HL-60 (cell line): ENCODE data around the gene RNF121.

Experiments used
- DNase-seq, 2 experiments: peaks; one replicate each; pipeline ENCODE4 v3.0.0-alpha.2; 2010 to 2020; ENCODE audit warnings: low read depth in 1 of 2, low spot score in 1 of 2
- H3K27ac ChIP-seq: fragments of 250-450 bp; sonication (Bioruptor Pico); replicated peaks from 2 replicates; pipeline ENCODE4 v1.5.1; 2020; ENCODE audit warnings: mild to moderate bottlenecking, moderate library complexity
- H3K27me3 ChIP-seq: fragments of 250-450 bp; sonication (Bioruptor Pico); 2 replicates; pipeline ENCODE4 v1.5.1; 2021; ENCODE audit warnings: mild to moderate bottlenecking, moderate library complexity; ENCODE audit not compliant: insufficient read depth, poor library complexity, severe bottlenecking
- H3K4me3 ChIP-seq: replicated peaks from 2 replicates; pipeline ENCODE4 v1.5.1; 2011; ENCODE audit warnings: mild to moderate bottlenecking, control low read depth, low read length; ENCODE audit not compliant: insufficient read depth
- CTCF ChIP-seq: IDR thresholded peaks from one replicate; pipeline ENCODE4 v1.5.1; 2011; ENCODE audit warnings: low read length, control low read depth, inconsistent platforms; ENCODE audit not compliant: insufficient read depth
- GABPA ChIP-seq: IDR thresholded peaks from 2 replicates; pipeline ENCODE4 v1.6.1; 2012; ENCODE audit warnings: low read depth
- POLR2AphosphoS5 ChIP-seq: IDR thresholded peaks from 2 replicates; pipeline ENCODE4 v1.6.1; 2012; ENCODE audit warnings: low read depth
- REST ChIP-seq: IDR thresholded peaks from 2 replicates; pipeline ENCODE4 v1.6.1; 2012; ENCODE audit warnings: low read depth; ENCODE audit not compliant: insufficient replicate concordance
- SPI1 ChIP-seq: IDR thresholded peaks from 2 replicates; pipeline ENCODE4 v1.6.1; 2012; ENCODE audit warnings: low read depth, mild to moderate bottlenecking, borderline replicate concordance

RNF121 gene

GRCh38 chr11:72038491-72038890, 109.6 kb downstream of the RNF121 start:
- Histone ChIP-seq H3K27ac (no peak overlapping the region), H3K27me3 (no peaks in the 10 kb centered on the region), H3K4me3 (no peak overlapping the region)
- no peak for DNase-seq
- TF ChIP-seq CTCF (no peak), GABPA (no peak), SPI1 (no peak), REST (no peak)

- Histone ChIP-seq H3K27ac (no peak overlapping the region), H3K27me3 (no peaks in the 10 kb centered on the region), H3K4me3 (no peak overlapping the region)
- TF ChIP-seq REST (no peak), SPI1 (no peak), POLR2AphosphoS5 (no peak), GABPA (no peak), CTCF (no peak)
- DNase-seq: no peak
Measured at GRCh38 chr11:72039031-72039855, 110.4 kb downstream of the RNF121 start.

- TF ChIP-seq POLR2AphosphoS5: no peak
- no peak for TF ChIP-seq CTCF
- no peak for TF ChIP-seq GABPA
- TF ChIP-seq SPI1: no peak
- TF ChIP-seq REST: no peak
- no peak for DNase-seq
- Histone ChIP-seq H3K27ac (no peak overlapping the region; the same call in 1 of the 2 replicates), H3K27me3 (no peaks in the 10 kb centered on the region), H3K4me3 (peak overlapping the region; percentile 54)
Measured at GRCh38 chr11:72039856-72040401, 111.1 kb downstream of the RNF121 start.
